ENCODE measurements around the gene AXL.
"Not testable (repeated sequence)": the region's sequence is repeated elsewhere in the genome, so short reads cannot be mapped to it uniquely, and the experiment has no call there.

AXL gene

GRCh38 chr19:41288673-41289530 lies 69.9 kb downstream of the AXL start:
- peak; percentile 41 for DNase-seq

- not testable (repeated sequence) for DNase-seq
Observed at GRCh38 chr19:41289814-41290213, 70.8 kb downstream of the AXL start.

- no peak for DNase-seq
Observed at GRCh38 chr19:41294393-41294792, 75.4 kb downstream of the AXL start.

- no peak for DNase-seq
Observed at GRCh38 chr19:41295499-41295898, 76.5 kb downstream of the AXL start.

- peak; percentile 48 for DNase-seq
Observed at GRCh38 chr19:41296433-41296871, 77.4 kb downstream of the AXL start.

GRCh38 chr19:41297628-41298347 lies 78.8 kb downstream of the AXL start:
- DNase-seq = peak; percentile 61

- peak; percentile 80 for DNase-seq
Observed at GRCh38 chr19:41298348-41298964, 79.4 kb downstream of the AXL start.

GRCh38 chr19:41299046-41299754 lies 80.2 kb downstream of the AXL start:
- DNase-seq = no peak

GRCh38 chr19:41299755-41300089 lies 80.7 kb downstream of the AXL start:
- peak; percentile 68 for DNase-seq

GRCh38 chr19:41300555-41300954 lies 81.5 kb downstream of the AXL start:
- no peak for DNase-seq

GRCh38 chr19:41302624-41303351 lies 83.8 kb downstream of the AXL start:
- DNase-seq = peak; percentile 82

GRCh38 chr19:41303954-41304353 lies 84.9 kb downstream of the AXL start:
- DNase-seq = peak; percentile 63

- DNase-seq = no peak
Observed at GRCh38 chr19:41304706-41305483, 85.9 kb downstream of the AXL start.

- DNase-seq = no peak
Observed at GRCh38 chr19:41305927-41306793, 87.1 kb downstream of the AXL start.

- peak; percentile 73 for DNase-seq
Observed at GRCh38 chr19:41307090-41307875, 88.3 kb downstream of the AXL start.

- DNase-seq = no peak
Observed at GRCh38 chr19:41307954-41308449, 89.0 kb downstream of the AXL start.

- peak; percentile 94 for DNase-seq
Observed at GRCh38 chr19:41308450-41309179, 89.6 kb downstream of the AXL start.

- DNase-seq = no peak
Observed at GRCh38 chr19:41309180-41310032, 90.4 kb downstream of the AXL start.

Measured in CD4-positive, alpha-beta T cell treated with Interleukin-17A for 1 hour (primary cell).